GM20000 (cell line): Measurements from ENCODE around the gene ARHGEF40.

Experiments
- DNase-seq: peaks from one replicate; pipeline ENCODE4 v3.0.0; 2012; ENCODE audit warnings: low spot score
- CTCF ChIP-seq: IDR thresholded peaks from 2 replicates; pipeline ENCODE4 v1.5.1; 2012; ENCODE audit warnings: mild to moderate bottlenecking, control low read depth; ENCODE audit errors: extremely low read depth, missing control alignments

Gene ARHGEF40

GRCh38 chr14:21093018-21093417, 22.9 kb downstream of the ARHGEF40 start:
- DNase-seq = no peak
- TF ChIP-seq CTCF = no peak

- no peak for DNase-seq
- no peak for TF ChIP-seq CTCF
Observed at GRCh38 chr14:21093769-21094681, 23.9 kb downstream of the ARHGEF40 start.

- DNase-seq = no peak
- no peak for TF ChIP-seq CTCF
Observed at GRCh38 chr14:21095430-21096205, 25.5 kb downstream of the ARHGEF40 start.

- DNase-seq = peak; percentile 8
- no peak for TF ChIP-seq CTCF
Observed at GRCh38 chr14:21096438-21096837, 26.3 kb downstream of the ARHGEF40 start.

- DNase-seq = peak; percentile 24
- TF ChIP-seq CTCF = no peak
Observed at GRCh38 chr14:21096978-21097635, 27.0 kb downstream of the ARHGEF40 start.

GRCh38 chr14:21097636-21098075, 27.6 kb downstream of the ARHGEF40 start:
- no peak for TF ChIP-seq CTCF
- DNase-seq = peak; percentile 36
